HEK293T (cell line): ENCODE measurements around the gene MCRIP2.

Source experiments
- ARNT ChIP-seq: fragments of 450-650 bp; IDR thresholded peaks from 2 replicates; pipeline ENCODE4 v1.6.1; 2017; ENCODE audit warnings: mild to moderate bottlenecking
- BHLHE40 ChIP-seq: fragments of 450-650 bp; IDR thresholded peaks from 2 replicates; pipeline ENCODE4 v1.6.1; 2016; ENCODE audit warnings: mild to moderate bottlenecking, moderate library complexity, borderline replicate concordance
- ELF4 ChIP-seq: fragments of 450-650 bp; IDR thresholded peaks from 2 replicates; pipeline ENCODE4 v1.6.1; 2017; ENCODE audit warnings: antibody characterized with exemption
- FOXA1 ChIP-seq: fragments of 450-650 bp; IDR thresholded peaks from 2 replicates; pipeline ENCODE4 v1.6.1; 2016; ENCODE audit warnings: mild to moderate bottlenecking
- FOXK2 ChIP-seq: fragments of 450-650 bp; IDR thresholded peaks from 2 replicates; pipeline ENCODE4 v1.6.1; 2016; ENCODE audit warnings: mild to moderate bottlenecking
- FOXM1 ChIP-seq: fragments of 450-650 bp; IDR thresholded peaks from 2 replicates; pipeline ENCODE4 v1.6.1; 2017; ENCODE audit warnings: mild to moderate bottlenecking, borderline replicate concordance
- NFRKB ChIP-seq: fragments of 450-650 bp; IDR thresholded peaks from 2 replicates; pipeline ENCODE4 v1.6.1; 2016; ENCODE audit warnings: mild to moderate bottlenecking, moderate library complexity
- SP1 ChIP-seq: fragments of 450-650 bp; IDR thresholded peaks from 2 replicates; pipeline ENCODE4 v1.6.1; 2017

DNA sequence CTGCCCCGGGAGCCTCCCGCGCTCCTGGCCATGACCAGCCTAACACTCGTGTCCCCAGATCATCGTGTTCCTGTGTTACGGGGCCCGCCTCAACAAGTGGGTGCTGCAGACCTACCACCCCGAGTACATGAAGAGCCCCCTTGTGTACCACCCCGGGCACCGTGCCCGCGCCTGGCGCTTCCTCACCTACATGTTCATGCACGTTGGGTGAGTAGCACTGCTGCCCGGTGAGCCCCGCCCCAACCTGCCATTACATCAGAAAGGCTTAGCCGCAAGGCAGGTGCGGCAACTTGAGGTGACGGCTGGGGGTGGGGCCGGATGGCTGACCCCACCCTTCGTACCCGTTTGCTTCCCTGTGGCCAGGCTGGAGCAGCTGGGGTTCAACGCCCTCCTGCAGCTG is 35.3 kb downstream of the MCRIP2 start:
- TF ChIP-seq ARNT = no peak
- TF ChIP-seq SP1 = no peak
- TF ChIP-seq NFRKB = no peak
- TF ChIP-seq ELF4 = no peak
- no peak for TF ChIP-seq FOXK2
- no peak for TF ChIP-seq FOXA1
- no peak for TF ChIP-seq FOXM1
- TF ChIP-seq BHLHE40 = no peak
